GM18873 (cell line): ENCODE results near the gene POLD4.

Source experiments
- ATAC-seq: cut with Tn5 transposase; IDR thresholded peaks from one replicate; pipeline ENCODE4 v1.9.1; 2021; ENCODE audit warnings: mild to moderate bottlenecking, moderate library complexity, moderate number of reproducible peaks; ENCODE audit not compliant: unreplicated experiment, low FRiP score

The POLD4 gene

DNA sequence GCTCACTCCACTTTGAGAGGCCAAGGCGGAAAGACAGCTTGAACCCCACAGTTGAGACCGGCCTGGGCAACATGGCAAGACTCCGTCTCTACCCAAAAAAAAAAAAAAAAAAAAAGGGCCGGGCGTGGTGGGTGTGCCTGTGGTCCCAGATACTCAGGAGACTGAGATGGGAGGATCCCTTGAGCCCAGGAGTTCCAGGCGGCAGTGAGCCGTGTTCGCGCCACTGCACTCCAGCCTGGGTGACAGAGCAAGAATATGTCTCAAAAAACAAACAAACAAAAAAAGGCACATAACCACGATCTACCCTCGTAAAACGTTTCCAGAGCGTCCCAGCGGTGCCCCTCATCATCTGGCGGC, 37.6 kb upstream of the POLD4 start:
- ATAC-seq: no peak

GRCh38 chr11:67389477-67389876, 36.1 kb upstream of the POLD4 start:
- no peak for ATAC-seq

GRCh38 chr11:67387518-67387917, 34.2 kb upstream of the POLD4 start:
- ATAC-seq: no peak

DNA sequence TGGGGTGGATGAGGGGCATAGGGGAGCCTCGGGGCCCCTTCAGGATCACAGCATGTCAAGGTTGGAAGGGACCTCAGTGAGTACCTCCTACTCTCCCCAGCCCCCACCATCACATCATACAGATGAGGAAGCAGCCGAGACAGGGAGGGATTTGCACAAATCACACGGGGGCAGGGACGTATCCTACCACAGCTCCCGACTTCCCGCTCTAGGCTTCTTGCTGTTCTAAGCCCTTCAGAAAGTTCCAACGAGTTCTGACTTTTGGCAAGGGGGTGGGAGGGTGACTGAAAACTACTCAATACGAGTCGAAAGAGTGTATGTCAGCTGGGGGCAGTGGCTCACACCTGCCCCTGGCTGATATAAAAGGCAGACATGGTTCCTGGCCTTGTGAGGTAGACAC, 33.7 kb upstream of the POLD4 start:
- no peak for ATAC-seq

DNA sequence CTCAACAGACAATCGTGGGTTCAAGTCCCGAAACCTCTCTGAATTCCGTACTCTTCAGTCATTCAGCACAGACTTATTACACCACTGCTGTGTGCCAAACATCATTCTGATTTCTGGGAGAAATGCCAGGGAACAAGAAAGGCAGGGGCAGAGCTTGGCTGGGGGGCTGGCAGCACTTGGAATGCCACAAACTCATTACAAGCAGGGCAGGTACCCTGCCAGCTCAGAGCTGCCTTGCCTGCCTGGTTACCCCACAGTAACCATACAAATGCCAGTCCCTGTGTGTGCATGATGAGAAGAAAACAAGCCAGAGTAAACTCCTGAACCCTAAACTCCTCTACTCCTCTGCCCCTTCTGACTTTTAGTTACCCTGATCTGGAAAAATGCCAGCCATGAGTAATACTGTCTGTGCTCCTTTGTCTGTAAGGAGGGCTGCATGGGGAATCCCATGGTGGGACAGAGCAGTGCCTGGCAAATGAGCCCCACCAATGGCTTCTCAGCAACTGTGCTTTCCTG, 31.6 kb upstream of the POLD4 start:
- ATAC-seq: no peak

DNA sequence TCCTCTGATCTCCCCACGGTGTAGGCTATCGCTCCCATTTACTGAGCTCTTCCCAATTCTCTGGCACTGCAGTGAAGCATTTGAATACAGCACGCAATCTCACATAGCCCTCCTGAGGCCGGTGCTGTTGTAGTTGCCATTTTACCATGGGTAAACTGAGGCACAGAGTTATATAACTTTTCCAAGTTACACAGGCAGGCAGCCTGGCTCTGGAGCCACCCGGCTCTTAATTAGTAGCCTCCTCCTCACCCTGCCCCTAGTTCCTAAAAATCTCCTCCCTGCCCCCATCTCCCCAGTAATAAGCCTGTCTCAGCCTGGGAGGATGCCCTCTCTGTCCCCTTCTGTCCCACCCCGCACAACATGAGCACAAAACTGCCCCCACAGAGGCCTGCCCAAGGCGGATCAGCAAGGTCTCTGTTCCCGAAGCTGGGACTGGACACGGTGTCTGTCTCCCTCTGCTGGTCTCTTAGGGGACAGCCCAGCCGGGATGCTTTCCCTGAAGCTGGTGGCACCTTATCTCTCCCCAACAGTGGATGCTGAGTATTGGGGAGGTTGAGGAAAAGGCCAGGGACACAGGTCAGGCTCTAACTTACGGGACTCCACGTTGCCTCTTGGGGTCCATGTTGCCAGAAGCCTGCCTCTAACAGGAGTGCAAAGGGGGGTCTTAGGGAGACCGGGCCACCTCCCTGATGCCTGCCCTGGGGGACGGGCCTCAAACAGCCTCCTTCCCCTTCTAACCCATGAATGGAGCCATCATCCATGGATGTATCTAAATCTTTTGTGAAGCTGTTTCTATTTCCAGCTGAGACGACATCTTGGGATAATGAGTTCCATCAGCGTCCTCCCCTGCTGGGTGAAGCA, 29.2 kb upstream of the POLD4 start:
- no peak for ATAC-seq

- no peak for ATAC-seq
Observed at GRCh38 chr11:67381244-67381972, 28.1 kb upstream of the POLD4 start.

DNA sequence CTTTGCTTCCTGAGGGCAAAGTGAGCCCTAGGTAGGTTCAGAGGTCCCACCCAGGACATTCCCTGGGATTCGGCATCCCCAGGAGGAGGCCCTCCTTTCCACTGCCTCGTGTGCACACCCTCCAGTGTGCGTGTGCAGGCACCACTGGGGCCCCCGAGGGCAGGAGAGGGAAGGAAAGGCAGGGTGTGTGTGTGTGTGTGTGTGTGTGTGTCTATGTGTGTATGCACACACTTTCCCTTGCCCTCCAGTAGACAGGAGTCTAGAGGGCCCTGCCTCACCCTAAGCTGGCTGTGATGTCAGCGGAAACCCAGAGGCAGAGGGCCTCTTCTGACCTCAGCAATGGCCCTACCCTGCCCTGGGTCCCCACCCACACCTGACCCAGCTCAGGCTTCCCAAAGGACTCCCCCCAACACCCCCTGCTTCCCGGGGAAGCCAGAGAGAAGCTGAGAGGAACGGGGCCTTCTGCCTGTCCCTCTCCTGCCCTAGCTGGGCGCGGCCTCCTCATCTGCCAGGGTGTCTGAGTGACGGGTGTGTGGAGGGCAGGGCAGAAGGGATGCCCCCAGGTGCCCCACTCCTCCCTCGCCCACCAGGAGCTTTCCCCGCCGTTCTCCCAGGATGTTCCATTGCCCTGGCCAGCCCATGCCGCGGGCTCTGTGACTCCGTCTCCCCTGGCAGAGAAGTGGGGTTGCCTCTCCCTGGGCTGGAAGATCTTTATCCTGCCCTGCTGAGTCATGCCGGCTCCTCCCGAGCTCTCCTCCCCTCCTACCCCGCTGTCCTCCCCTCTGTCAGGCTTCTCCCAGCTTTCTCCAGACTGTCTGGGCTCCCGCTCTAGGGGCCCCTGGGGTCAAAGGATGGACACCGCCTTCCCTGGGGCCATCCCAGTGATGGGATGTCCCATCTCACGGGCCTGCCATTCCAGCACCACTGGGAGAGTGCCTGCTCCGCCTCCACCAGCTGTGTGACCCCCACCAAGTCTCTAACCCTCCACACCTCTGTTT, 26.0 kb upstream of the POLD4 start:
- no peak for ATAC-seq

- ATAC-seq: no peak
Observed at GRCh38 chr11:67378544-67378943, 25.2 kb upstream of the POLD4 start.

- no peak for ATAC-seq
Observed at GRCh38 chr11:67376873-67377808, 23.8 kb upstream of the POLD4 start.

DNA sequence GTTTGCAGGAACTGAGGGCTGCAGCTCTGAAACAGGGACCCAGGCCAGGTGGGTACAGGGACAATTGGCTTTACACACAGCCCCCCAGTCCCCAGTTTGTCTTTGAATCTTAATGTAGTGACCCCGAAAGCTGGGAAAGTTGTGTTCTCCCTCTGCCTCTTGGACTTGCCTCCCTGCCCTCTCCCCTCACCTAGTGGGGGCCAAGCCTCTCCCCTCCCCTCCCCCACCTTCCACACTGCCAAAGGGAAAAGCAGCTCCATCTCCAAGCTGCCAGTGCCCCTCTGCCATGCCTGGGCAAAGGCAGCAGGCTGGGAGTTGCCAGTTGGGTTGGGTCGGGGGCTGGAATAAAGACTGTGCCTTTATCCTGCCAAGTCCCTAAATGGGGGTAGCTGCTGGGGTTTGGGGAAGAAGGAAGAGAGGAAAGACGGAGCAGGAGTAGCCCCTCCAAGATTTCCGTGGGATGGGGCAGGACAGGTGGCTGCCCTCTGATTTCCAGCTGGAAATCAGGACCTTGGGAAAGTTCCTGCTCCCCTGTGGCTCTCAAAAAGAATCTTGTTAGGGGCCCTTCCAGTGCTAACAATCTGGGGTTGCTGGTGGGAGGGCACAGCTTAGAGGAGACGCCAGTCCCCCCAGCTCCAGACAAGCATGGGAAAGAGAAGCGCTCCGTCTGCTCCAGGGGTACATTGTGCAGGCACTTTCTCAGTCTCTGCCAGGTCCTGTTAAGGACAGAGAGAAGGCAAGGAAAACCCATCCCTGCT, 22.9 kb upstream of the POLD4 start:
- no peak for ATAC-seq

DNA sequence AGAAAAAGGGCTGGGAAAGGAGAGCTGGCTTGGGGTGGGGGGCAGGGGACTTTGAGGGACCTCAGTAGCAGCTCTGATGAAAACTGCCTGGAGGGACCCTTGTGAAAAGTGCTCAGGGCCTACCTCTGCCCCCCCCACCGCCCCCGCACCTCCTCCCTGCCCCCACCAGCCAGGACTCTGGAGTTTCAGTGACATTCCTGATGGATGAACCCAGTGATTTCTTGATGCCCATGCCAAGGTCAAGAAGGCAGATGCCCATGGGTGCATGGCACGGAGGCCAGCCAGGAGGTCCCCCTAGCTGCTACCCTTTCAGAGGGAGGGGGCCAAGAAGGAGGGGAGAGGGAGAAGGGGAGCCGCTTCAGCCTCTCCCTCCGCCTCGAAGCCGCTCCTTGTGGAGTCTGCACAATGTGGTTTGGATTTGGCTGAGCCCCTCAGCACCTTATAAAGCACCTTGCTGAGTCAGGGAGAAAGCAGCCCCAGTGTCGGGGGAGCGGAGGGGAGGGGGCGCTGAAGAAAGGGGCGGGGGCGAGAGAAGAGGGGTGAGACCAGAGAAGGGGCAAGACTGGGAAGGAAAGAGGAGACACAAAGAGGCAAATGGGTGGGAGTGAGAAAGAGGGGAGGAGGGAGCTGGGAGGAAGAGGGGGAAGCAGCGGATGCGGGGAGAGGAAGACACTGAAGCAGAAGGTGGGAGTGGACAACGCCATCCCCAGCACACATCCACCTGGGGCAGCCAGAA, 22.1 kb upstream of the POLD4 start:
- ATAC-seq: no peak

GRCh38 chr11:67374571-67375281, 21.4 kb upstream of the POLD4 start:
- no peak for ATAC-seq

DNA sequence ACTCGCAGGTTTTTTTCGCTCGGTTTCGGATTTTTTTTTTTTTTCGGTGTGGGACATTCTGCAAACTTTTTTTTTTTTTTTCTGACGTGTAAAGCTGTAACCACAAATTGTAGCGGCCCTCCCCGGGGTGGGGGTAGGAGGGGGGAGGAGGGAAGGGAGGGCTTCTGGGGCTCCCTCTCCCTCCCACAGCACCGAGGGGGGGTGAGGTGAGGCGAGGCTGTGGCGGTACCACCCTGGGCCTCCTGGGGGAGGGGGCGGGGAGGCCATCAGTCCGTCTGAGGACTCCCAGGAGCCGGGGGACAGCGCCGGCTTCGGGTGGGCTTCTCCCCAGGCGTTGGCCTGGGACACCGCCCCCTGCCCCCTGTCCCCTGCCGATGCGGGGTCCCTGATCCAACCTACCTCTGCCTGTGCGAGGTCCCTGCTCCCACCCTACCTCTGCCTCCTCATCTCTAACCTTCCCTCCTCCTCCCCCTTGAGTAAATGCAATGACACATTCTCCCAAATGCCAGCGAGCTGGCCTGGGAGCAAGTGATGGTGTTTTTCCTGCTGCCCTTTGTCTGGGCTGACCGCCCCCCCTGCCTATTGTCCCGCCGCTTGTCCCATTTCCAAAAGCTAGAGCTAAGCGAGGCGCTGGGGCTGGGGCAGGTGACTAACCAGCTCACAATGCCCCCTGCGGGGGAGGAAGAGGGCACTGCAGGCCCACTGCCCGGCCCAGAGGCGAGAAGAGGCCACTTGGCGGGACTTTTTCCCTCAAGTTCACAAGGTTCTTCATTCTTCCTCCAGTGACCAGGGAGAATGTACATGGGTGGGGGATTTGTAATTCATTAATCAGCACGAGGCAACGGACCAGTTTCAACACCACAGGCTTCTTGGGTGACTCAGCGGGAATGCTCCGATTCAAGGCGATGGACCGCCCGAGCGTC, 20.6 kb upstream of the POLD4 start:
- no peak for ATAC-seq

DNA sequence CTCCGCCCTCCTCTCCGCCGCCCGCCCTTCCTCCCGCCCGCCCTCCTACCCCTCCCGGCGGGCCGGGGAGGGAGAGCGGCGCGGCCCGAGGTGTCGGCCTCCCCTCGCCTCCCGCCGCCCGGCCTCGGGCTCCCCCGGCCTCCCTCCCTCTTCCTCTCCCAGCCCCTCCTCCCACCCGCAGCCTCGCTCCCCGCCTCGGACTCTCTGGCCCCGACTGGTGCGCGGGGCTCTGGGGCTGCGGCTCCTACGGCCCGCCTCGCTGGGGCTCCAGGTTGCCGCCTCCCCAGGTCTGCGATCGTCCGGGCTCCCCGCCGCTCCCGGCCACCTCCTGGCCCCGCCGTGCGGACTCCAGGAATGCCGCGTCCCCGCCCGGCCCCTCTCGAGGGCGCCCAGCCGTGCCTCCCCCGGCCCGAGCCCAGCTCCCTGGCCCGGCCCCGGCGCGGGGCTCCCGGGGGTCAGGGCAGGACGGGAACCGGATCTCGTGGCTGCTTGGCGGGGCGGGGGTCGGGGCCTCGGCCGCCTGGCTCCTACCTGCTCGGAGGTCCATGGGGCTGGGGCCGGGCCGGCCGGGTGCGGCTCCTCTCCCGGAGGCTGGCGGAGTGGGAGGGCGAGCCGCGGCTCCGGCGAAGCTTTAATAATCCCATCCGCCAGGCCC, 19.8 kb upstream of the POLD4 start, which contains the start of gene CLCF1:
Gene CLCF1 (minus strand): TSS at position 606 of the 655 bp plus-strand sequence. CDS start 59 bp downstream, at position 547.
- no peak for ATAC-seq
